Common myeloid progenitor, CD34-positive (primary cell): ENCODE data around the gene CACNA2D3.

Experiments
- CTCF ChIA-PET: fragments of 350-600 bp; sonication (Branson Sonifier 250); formaldehyde crosslinking; loops from one replicate; lab custom pipeline; 2021; ENCODE audit warnings: antibody characterized with exemption; lab: Charles Lee
- POLR2A ChIA-PET: fragments of 350-600 bp; sonication (Branson Sonifier 250); formaldehyde crosslinking; loops from one replicate; lab custom pipeline; 2021; ENCODE audit warnings: antibody characterized with exemption; lab: Charles Lee
- DNase-seq, 3 donors: peaks; one replicate each; pipeline versions ENCODE4 v3.0.0 to v3.0.0-alpha.2; 2013
- H3K27ac ChIP-seq, 2 experiments: 1 replicate in 1 of 2; 2 replicates in 1 of 2; pipeline ENCODE4 v1.7.0; 2013; ENCODE audit warnings: inconsistent platforms in 2 of 2, low read length in 2 of 2, mild to moderate bottlenecking in 2 of 2, low read depth in 1 of 2, moderate library complexity in 1 of 2; ENCODE audit not compliant: severe bottlenecking in 2 of 2, insufficient read depth in 1 of 2, poor library complexity in 1 of 2
- H3K27me3 ChIP-seq, 5 experiments: replicated peaks in 2 of 5; 1 replicate in 3 of 5; 2 replicates in 2 of 5; pipeline versions ENCODE4 v1.6.1 to v1.7.0; 2013; ENCODE audit warnings: low read length in 4 of 5, mild to moderate bottlenecking in 2 of 5, moderate library complexity in 2 of 5, inconsistent platforms in 1 of 5; ENCODE audit not compliant: insufficient read depth in 5 of 5, control insufficient read depth in 4 of 5
- H3K36me3 ChIP-seq, 4 experiments: 1 replicate in 2 of 4; 2 replicates in 2 of 4; pipeline versions ENCODE4 v1.6.1 to v1.7.0; 2013; ENCODE audit warnings: low read length in 3 of 4, control low read depth in 1 of 4, mild to moderate bottlenecking in 1 of 4; ENCODE audit not compliant: control insufficient read depth in 4 of 4, insufficient read depth in 4 of 4
- H3K4me1 ChIP-seq, 4 experiments: 1 replicate in 3 of 4; 2 replicates in 1 of 4; pipeline versions ENCODE4 v1.6.1 to v1.7.1; 2013; ENCODE audit warnings: low read length in 3 of 4, mild to moderate bottlenecking in 3 of 4, control low read depth in 1 of 4, inconsistent platforms in 1 of 4, moderate library complexity in 1 of 4; ENCODE audit not compliant: control insufficient read depth in 4 of 4, insufficient read depth in 4 of 4; ENCODE audit errors: control extremely low read depth in 1 of 4
- H3K4me3 ChIP-seq, 7 experiments: 1 replicate in 4 of 7; 2 replicates in 3 of 7; pipeline versions ENCODE4 v1.5.1 to v1.7.0; 2013; ENCODE audit warnings: mild to moderate bottlenecking in 7 of 7, low read length in 6 of 7, moderate library complexity in 6 of 7, inconsistent platforms in 2 of 7, low read depth in 2 of 7, control low read depth in 1 of 7; ENCODE audit not compliant: insufficient read depth in 4 of 7, control insufficient read depth in 1 of 7; ENCODE audit errors: extremely low read depth in 1 of 7
- H3K9me3 ChIP-seq, 5 experiments: 1 replicate in 4 of 5; 2 replicates in 1 of 5; pipeline versions ENCODE4 v1.6.1 to v1.7.1; 2013; ENCODE audit warnings: low read length in 4 of 5, mild to moderate bottlenecking in 2 of 5, inconsistent platforms in 1 of 5, low read depth in 1 of 5, moderate library complexity in 1 of 5; ENCODE audit not compliant: control insufficient read depth in 4 of 5, insufficient read depth in 2 of 5; ENCODE audit errors: control extremely low read depth in 1 of 5
- WGBS: methylation state at CpG from one replicate; pipeline ENCODE4 v1.1.5; 2013; ENCODE audit not compliant: insufficient coverage; 5-methylcytosine and 5-hydroxymethylcytosine counted together

CACNA2D3 gene

DNA sequence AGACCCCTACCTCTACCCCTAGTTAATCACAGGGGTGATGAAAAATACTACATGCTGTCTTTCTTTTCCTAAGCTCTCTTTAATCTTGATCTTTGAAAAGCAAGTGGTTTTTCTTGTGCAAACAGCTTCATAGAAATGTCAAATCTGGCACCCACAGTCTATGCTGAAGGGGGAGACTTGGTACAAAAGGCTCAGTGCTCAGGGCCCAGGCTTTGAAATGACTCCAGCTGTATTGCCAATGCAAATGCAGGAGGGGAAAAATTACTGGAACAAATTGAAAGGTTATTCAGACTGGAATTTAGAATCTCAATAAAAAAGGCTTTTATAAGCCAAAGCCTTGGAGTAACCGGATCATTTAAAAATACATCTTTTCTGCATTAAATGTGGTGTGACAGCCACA lies 581.6 kb downstream of the CACNA2D3 start:
- no peak for DNase-seq
- no peaks in the 10 kb centered on the region for H3K9me3 ChIP-seq
- no peak overlapping the region for H3K27ac ChIP-seq
- 60% methylated on average over 1 of the region's 1 CpG for WGBS
- H3K27me3 ChIP-seq, result no peaks in the 10 kb centered on the region
- H3K4me1 ChIP-seq, result no peaks in the 10 kb centered on the region
- POLR2A ChIA-PET, result no interaction called here
- CTCF ChIA-PET, result no interaction called here
- no peak overlapping the region for H3K4me3 ChIP-seq
- no peaks in the 10 kb centered on the region for H3K36me3 ChIP-seq

GRCh38 chr3:54705730-54706129 lies 583.4 kb downstream of the CACNA2D3 start:
- Histone ChIP-seq H3K36me3 (no peaks in the 10 kb centered on the region), H3K27ac (no peak overlapping the region), H3K4me1 (no peaks in the 10 kb centered on the region), H3K9me3 (no peaks in the 10 kb centered on the region), H3K4me3 (no peak overlapping the region), H3K27me3 (no peaks in the 10 kb centered on the region)
- ChIA-PET CTCF (no interaction called here), POLR2A (no interaction called here)
- DNase-seq, result no peak
- 64% methylated on average over 2 of the region's 3 CpGs for WGBS

DNA sequence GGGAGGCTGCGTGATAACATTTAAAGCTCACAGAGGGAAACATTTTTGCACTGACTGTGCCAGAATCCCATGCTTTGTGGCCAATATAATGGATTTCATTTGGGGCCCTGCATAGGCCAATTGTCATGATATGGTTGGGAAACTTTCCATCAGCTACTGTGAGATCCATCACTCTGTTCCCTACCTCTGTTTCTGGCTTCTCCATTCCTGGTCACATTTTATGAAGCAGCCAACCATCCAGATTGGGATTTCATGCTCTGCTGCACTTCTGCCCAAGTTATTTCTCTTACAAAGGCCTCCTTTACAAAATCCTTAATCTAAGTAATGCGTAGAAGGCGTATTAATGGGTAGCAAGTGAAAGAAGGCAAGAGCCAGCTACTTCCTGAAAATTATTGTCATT lies 584.4 kb downstream of the CACNA2D3 start:
- H3K27me3 ChIP-seq, result no peaks in the 10 kb centered on the region
- CTCF ChIA-PET, result no interaction called here
- H3K36me3 ChIP-seq, result no peaks in the 10 kb centered on the region
- POLR2A ChIA-PET, result interaction anchor here (0.5 kb wide), 1 partner anchor 180 kb away, joined by 4 read pairs; no protein-coding TSS in a partner anchor
- 100% methylated on average over 1 of the region's 3 CpGs for WGBS
- H3K27ac ChIP-seq, result no peak overlapping the region
- no peak for DNase-seq
- no peaks in the 10 kb centered on the region for H3K9me3 ChIP-seq
- no peak overlapping the region for H3K4me3 ChIP-seq
- no peaks in the 10 kb centered on the region for H3K4me1 ChIP-seq

DNA sequence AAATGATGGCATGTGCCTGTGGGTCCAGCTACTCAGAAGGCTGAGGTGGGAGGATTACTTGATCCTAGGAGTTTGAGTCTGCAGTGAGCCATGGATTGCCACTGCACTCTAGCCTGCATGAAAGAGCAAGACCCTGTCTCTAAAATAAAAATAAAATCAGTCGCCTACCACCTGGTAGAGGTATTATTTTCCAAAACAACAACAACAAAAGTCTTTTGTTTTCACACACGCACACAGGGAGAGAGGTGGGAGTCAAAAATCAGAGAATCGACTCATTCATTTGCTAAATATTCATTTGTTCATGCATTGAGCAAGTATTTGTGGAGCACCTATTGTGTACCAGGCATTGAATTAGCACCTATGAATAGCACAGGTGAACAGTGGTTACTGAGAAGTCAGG lies 587.4 kb downstream of the CACNA2D3 start:
- Histone ChIP-seq H3K9me3 (no peaks in the 10 kb centered on the region), H3K27ac (no peak overlapping the region), H3K36me3 (no peaks in the 10 kb centered on the region), H3K4me1 (no peaks in the 10 kb centered on the region), H3K4me3 (no peak overlapping the region), H3K27me3 (no peaks in the 10 kb centered on the region)
- no peak for DNase-seq
- CTCF ChIA-PET, result no interaction called here
- POLR2A ChIA-PET, result no interaction called here
- WGBS, result 80% methylated on average over 1 of the region's 3 CpGs

DNA sequence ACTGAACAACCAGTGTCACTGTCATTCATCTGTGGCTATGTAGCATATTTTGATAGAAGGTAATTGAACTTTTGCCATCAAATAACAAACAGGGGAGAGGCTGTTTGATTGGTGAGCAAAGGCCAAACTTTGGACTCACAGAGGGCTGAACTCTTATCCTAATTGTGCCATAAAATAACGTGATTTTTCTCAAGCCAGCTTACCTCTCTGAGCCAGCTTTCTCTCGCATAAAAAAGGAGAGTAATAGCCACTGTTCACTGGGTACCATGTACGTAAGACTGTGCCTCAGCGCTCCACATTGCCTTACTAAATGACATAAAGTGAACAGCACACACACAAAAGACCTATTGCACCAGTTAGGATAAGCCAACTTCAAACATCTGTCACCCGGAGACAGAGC lies 588.6 kb downstream of the CACNA2D3 start:
- WGBS, result 91% methylated on average over 4 of the region's 5 CpGs
- Histone ChIP-seq H3K27me3 (no peaks in the 10 kb centered on the region), H3K9me3 (no peaks in the 10 kb centered on the region), H3K4me1 (no peaks in the 10 kb centered on the region), H3K27ac (no peak overlapping the region), H3K4me3 (no peak overlapping the region), H3K36me3 (no peaks in the 10 kb centered on the region)
- CTCF ChIA-PET, result no interaction called here
- POLR2A ChIA-PET, result interaction anchor here (0.6 kb wide), 1 partner anchor 752 kb away, joined by 3 read pairs; no protein-coding TSS in a partner anchor
- DNase-seq, result no peak

DNA sequence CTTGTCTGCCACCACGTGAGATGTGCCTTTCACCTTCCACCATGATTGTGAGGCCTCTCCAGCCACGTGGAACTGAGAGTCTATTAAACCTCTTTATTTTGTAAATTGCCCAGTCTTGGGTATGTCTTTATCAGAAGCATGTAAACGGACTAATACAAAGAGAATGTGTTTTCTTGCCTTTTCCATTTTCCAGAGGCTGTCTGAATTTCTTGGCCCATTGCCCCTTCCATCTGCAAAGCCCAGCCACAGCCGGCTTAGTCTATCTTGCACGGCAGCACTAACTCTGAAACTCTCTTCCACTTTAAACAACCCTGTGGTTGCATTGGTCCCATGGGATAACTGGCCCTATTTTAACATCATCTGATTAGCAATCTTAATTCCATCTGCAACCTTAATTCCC lies 590.2 kb downstream of the CACNA2D3 start:
- Histone ChIP-seq H3K27ac (no peak overlapping the region), H3K27me3 (no peaks in the 10 kb centered on the region), H3K36me3 (no peaks in the 10 kb centered on the region), H3K4me1 (no peaks in the 10 kb centered on the region), H3K4me3 (no peak overlapping the region), H3K9me3 (no peaks in the 10 kb centered on the region)
- ChIA-PET POLR2A (no interaction called here), CTCF (no interaction called here)
- no peak for DNase-seq
- 91% methylated on average over 5 of the region's 5 CpGs for WGBS

DNA sequence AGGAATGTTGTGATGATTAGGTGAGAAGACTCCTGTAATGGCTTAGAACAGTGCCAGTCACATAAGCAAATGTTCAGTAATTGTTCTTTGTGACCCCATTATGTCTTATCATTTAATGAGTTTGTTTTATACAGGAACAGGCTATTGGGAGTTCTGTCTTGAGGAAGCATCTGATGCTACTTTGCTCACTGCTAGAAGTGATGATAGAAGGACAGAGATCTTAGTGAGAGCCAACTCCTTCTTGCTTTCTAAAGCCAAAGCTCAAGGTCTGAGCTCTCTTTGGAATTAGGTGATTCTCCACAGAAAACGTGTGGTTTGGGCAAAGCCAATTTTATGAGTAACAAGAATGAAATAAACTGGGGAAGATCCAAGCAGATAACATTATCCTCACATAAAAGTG lies 590.7 kb downstream of the CACNA2D3 start:
- ChIA-PET CTCF (no interaction called here), POLR2A (no interaction called here)
- WGBS, result no CpG with 5 or more reads among the region's 1 CpG
- no peak overlapping the region for H3K27ac ChIP-seq
- no peaks in the 10 kb centered on the region for H3K9me3 ChIP-seq
- no peak overlapping the region for H3K4me3 ChIP-seq
- DNase-seq, result no peak
- H3K4me1 ChIP-seq, result no peaks in the 10 kb centered on the region
- no peaks in the 10 kb centered on the region for H3K27me3 ChIP-seq
- no peaks in the 10 kb centered on the region for H3K36me3 ChIP-seq
